Astrocyte (in vitro differentiated cells and primary cell): ENCODE results near the gene IL9.

Experiments used
- CTCF ChIP-seq: IDR thresholded peaks from 2 replicates; pipeline ENCODE4 v1.5.1; 2011; ENCODE audit warnings: low read depth, mild to moderate bottlenecking, inconsistent platforms, low read length, moderate library complexity; ENCODE audit not compliant: insufficient read depth
- EZH2 ChIP-seq: IDR thresholded peaks from 2 replicates; pipeline ENCODE4 v1.6.1; 2012; ENCODE audit warnings: mild to moderate bottlenecking, low read length, inconsistent platforms; ENCODE audit not compliant: insufficient read depth

DNA sequence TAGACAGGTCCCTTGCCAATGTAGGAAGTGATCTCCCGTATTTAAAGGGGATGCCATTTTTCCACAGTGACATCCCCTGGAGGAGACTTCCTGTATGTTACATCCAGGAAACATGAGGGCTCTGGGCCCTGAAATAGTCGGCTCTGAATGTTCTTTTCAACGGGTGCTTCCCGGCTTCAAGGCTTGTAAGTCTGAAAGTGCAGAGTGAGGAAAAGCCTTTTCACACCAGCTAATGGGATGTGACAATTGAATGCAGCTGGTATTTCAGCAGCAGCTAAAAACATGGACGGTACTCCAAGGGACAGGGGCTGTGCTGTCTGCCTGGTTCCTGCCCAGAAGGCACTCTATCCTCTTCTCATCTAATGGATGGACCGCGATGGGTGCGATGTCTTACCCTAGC lies 1.4 kb downstream of the IL9 start:
- TF ChIP-seq CTCF, result no peak
- no peak for TF ChIP-seq EZH2
